ENCODE results near the gene GRIN2A.

The GRIN2A gene

GRCh38 chr16:9736547-9736946, 445.7 kb downstream of the GRIN2A start:
- DNase-seq = no peak

- no peak for DNase-seq
Observed at GRCh38 chr16:9723136-9723535, 459.1 kb downstream of the GRIN2A start.

- DNase-seq = no peak
Observed at GRCh38 chr16:9713907-9714306, 468.3 kb downstream of the GRIN2A start.

- DNase-seq = no peak
Observed at GRCh38 chr16:9713156-9713555, 469.1 kb downstream of the GRIN2A start.

GRCh38 chr16:9708972-9709620, 473.1 kb downstream of the GRIN2A start:
- DNase-seq = no peak

- DNase-seq = no peak
Observed at GRCh38 chr16:9706217-9706836, 475.9 kb downstream of the GRIN2A start.

- no peak for DNase-seq
Observed at GRCh38 chr16:9703731-9704130, 478.5 kb downstream of the GRIN2A start.

Data from NCI-H187 treated with DMSO at 0.1 percent for 48 hours (cell line).